HepG2 (cell line): ENCODE results near the gene PRKACB. TPM values are rescaled to one million over a fixed set of nuclear protein-coding genes. Genes with fewer than 3 reads are reported as not detected.

Source experiments
- ATAC-seq: fragments of 200-7000 bp; cut with Tn5 transposase; 3 replicates; pipeline ENCODE4 v1.9.1; 2020; ENCODE audit warnings: mild to moderate bottlenecking, moderate library complexity
- BruUV-seq: library from RNA; stranded (reverse); fragments of 400-500 nt; replicated peaks from 2 replicates; lab custom pipeline; 2021; lab: Mats Ljungman, UMichigan
- CTCF ChIA-PET: fragments of 300-600 bp; formaldehyde crosslinking; extraction: SDS; loops from one replicate; lab custom pipeline; 2021; ENCODE audit warnings: low total read pairs, inconsistent platforms, low intra/inter-chr PET ratio; lab: Yijun Ruan, JAX
- POLR2A ChIA-PET: fragments of 350-600 bp; sonication (Branson Sonifier 250); formaldehyde crosslinking; loops from one replicate; lab custom pipeline; 2020; ENCODE audit warnings: antibody characterized with exemption, inconsistent platforms; lab: Yijun Ruan, JAX
- DNase-seq: peaks from one replicate; pipeline ENCODE4 v3.0.0-alpha.2; 2015; ENCODE audit warnings: low spot score
- FAIRE-seq: peaks from 3 replicates; lab custom pipeline; 2011; peaks lifted over from hg19 to GRCh38; lab: Jason Lieb, UNC
- H2AFZ ChIP-seq: one replicate; pipeline ENCODE4 v1.6.1; 2011; ENCODE audit warnings: low read length, inconsistent platforms
- H3K27ac ChIP-seq: fragments of 300-600 bp; 3 replicates; pipeline ENCODE4 v1.8.0; 2011; ENCODE audit warnings: mixed run types, mild to moderate bottlenecking, mixed read lengths, low read length, inconsistent platforms; ENCODE audit not compliant: insufficient read depth; ENCODE audit errors: extremely low read length
- H3K27me3 ChIP-seq, 2 experiments: fragments of 200-600 bp in 1 of 2; 2 replicates in 1 of 2; 3 replicates in 1 of 2; pipeline versions ENCODE4 v1.6.0 to v1.8.0; 2011; ENCODE audit warnings: low read length in 2 of 2, mild to moderate bottlenecking in 2 of 2, moderate library complexity in 2 of 2, inconsistent platforms in 1 of 2; ENCODE audit not compliant: insufficient read depth in 2 of 2, control insufficient read depth in 1 of 2
- H3K36me3 ChIP-seq, 2 experiments: fragments of 200-600 bp in 1 of 2; replicated peaks in 1 of 2; 2 replicates in 1 of 2; 3 replicates in 1 of 2; pipeline versions ENCODE4 v1.5.1 to v1.8.0; 2011; ENCODE audit warnings: low read length in 2 of 2, inconsistent platforms in 1 of 2; ENCODE audit not compliant: insufficient read depth in 2 of 2, control insufficient read depth in 1 of 2
- H3K4me1 ChIP-seq: 2 replicates; pipeline ENCODE4 v1.5.1; 2012; ENCODE audit warnings: low read length, inconsistent platforms; ENCODE audit not compliant: insufficient read depth
- H3K4me2 ChIP-seq: 2 replicates; pipeline ENCODE4 v1.6.0; 2011; ENCODE audit warnings: low read depth, low read length, inconsistent platforms
- H3K4me3 ChIP-seq, 3 experiments: fragments of 200-600 bp in 1 of 3; sonication (generic), shearing (Covaris generic) in 1 of 3; replicated peaks in 1 of 3; 2 replicates each; pipeline ENCODE4 v1.5.1; 2011 to 2016; ENCODE audit warnings: low read length in 3 of 3, inconsistent platforms in 2 of 3, low read depth in 2 of 3, mild to moderate bottlenecking in 2 of 3, control low read depth in 1 of 3, mixed read lengths in 1 of 3; ENCODE audit not compliant: insufficient read depth in 1 of 3
- H3K79me2 ChIP-seq: one replicate; pipeline ENCODE4 v1.6.1; 2011; ENCODE audit warnings: low read length, inconsistent platforms; ENCODE audit not compliant: insufficient read depth
- H3K9ac ChIP-seq: 2 replicates; pipeline ENCODE4 v1.6.0; 2011; ENCODE audit warnings: mild to moderate bottlenecking, low read depth, low read length, inconsistent platforms; ENCODE audit not compliant: insufficient read depth
- H3K9me3 ChIP-seq: 2 replicates; pipeline ENCODE4 v1.5.1; 2012; ENCODE audit warnings: mild to moderate bottlenecking, low read length
- H4K20me1 ChIP-seq: 2 replicates; pipeline ENCODE4 v1.6.0; 2011; ENCODE audit warnings: inconsistent platforms, mild to moderate bottlenecking, low read length, moderate library complexity; ENCODE audit not compliant: insufficient read depth
- ARID2 ChIP-seq: sonication (generic); formaldehyde crosslinking; IDR thresholded peaks from 2 replicates; pipeline ENCODE4 v1.8.1; 2022; ENCODE audit warnings: mild to moderate bottlenecking, missing genetic modification reagents, borderline replicate concordance
- ASH2L ChIP-seq: fragments of 300-600, 200-600 bp; sonication (generic); IDR thresholded peaks from 2 replicates; pipeline ENCODE4 v1.7.0; 2017; ENCODE audit warnings: low read depth, mild to moderate bottlenecking, moderate library complexity, mixed read lengths, low read length; ENCODE audit not compliant: insufficient read length
- GFI1 ChIP-seq: sonication (generic); formaldehyde crosslinking; IDR thresholded peaks from 2 replicates; pipeline ENCODE4 v1.5.0; 2020; ENCODE audit warnings: missing genetic modification reagents, mild to moderate bottlenecking, borderline replicate concordance
- HNRNPL ChIP-seq: fragments of 200-400 bp; formaldehyde crosslinking; IDR thresholded peaks from 2 replicates; pipeline ENCODE4 v1.6.1; 2017; ENCODE audit warnings: mild to moderate bottlenecking, low read depth, low read length
- NCOA5 ChIP-seq: sonication (generic); formaldehyde crosslinking; IDR thresholded peaks from 2 replicates; pipeline ENCODE4 v1.4.0; 2020; ENCODE audit warnings: missing genetic modification reagents
- NFRKB ChIP-seq: fragments of 450-650 bp; IDR thresholded peaks from 2 replicates; pipeline ENCODE4 v1.6.1; 2017
- RFXANK ChIP-seq: IDR thresholded peaks from 2 replicates; pipeline ENCODE4 v1.6.1; 2016
- ZFP36 ChIP-seq: fragments of 150-350 bp; IDR thresholded peaks from 2 replicates; pipeline ENCODE4 v1.6.1; 2018; ENCODE audit warnings: borderline replicate concordance, low read length, low read depth; ENCODE audit not compliant: partially characterized antibody
- ZNF296 ChIP-seq: sonication (generic); formaldehyde crosslinking; conservative IDR thresholded peaks from 2 replicates; pipeline ENCODE4 v1.5.0; 2020; ENCODE audit warnings: mild to moderate bottlenecking, missing genetic modification reagents
- WGBS: methylation state at CpG from one replicate; pipeline ENCODE4 v1.1.6; 2017; ENCODE audit warnings: low lambda C conversion rate; 5-methylcytosine and 5-hydroxymethylcytosine counted together
- in situ Hi-C: cut with HindIII; loops from 2 replicates; pipeline ENCODE4 v1.10.0; 2017; ENCODE audit warnings: low pct_unique_long_range_greater_than_20kb; ENCODE audit not compliant: extremely low pct_ligation_motif_present
- intact Hi-C: fragments of 100-400 bp; cut with micrococcal nuclease; formaldehyde crosslinking; loops from one replicate; pipeline ENCODE4 v1.10.0; 2022; ENCODE audit not compliant: unreplicated experiment
- polyA plus RNA-seq, 8 experiments: library from polyadenylated mRNA; depleted of rRNA in 3 of 8; stranded (reverse) in 7 of 8; unstranded in 1 of 8; fragments of >200 nt; fragmentation: Illumina TruSeq in 4 of 8; extraction: Trizol in 4 of 8; gene quantifications; 2 replicates each; pipeline versions ENCODE4 v1.2.1 to v1.2.3, GENCODE V29; 2011 to 2016; ENCODE audit warnings: low read depth in 4 of 8, missing spikeins in 1 of 8, mixed read lengths in 1 of 8; ENCODE audit not compliant: insufficient read depth in 1 of 8
- total RNA-seq, 5 experiments: library from RNA; depleted of rRNA; stranded (reverse); fragments of >200 nt; fragmentation: Illumina TruSeq; extraction: Trizol; gene quantifications; 2 replicates each; pipeline ENCODE4 v1.2.3, GENCODE V29; 2016; ENCODE audit warnings: low read depth in 1 of 5
- TF ChIP-seq, protein P1 (sequence below): sonication (generic); formaldehyde crosslinking; IDR thresholded peaks from 2 replicates; pipeline ENCODE4 v1.8.1; 2023; ENCODE audit warnings: mild to moderate bottlenecking, missing genetic modification reagents
- TF ChIP-seq, protein P2 (sequence below), 2 experiments: sonication (generic) in 1 of 2; formaldehyde crosslinking in 1 of 2; IDR thresholded peaks; 2 replicates each; pipeline versions ENCODE4 v1.6.1 to v1.9.0; 2014 to 2022; ENCODE audit warnings: antibody characterized with exemption in 1 of 2, borderline replicate concordance in 1 of 2, inconsistent platforms in 1 of 2, low read depth in 1 of 2, missing genetic modification reagents in 1 of 2
- TF ChIP-seq, protein P3 (sequence below), 2 experiments: IDR thresholded peaks; 2 replicates each; pipeline ENCODE4 v1.6.1; 2011 to 2012; ENCODE audit warnings: low read length in 2 of 2, borderline replicate concordance in 1 of 2, low read depth in 1 of 2, mild to moderate bottlenecking in 1 of 2, moderate library complexity in 1 of 2

PRKACB gene
- total and polyA plus RNA-seq, 2 of the 13 experiments (the other 11 are each of a cell fraction or from before 2014, with no cell fraction given), result 3.5 to 5.8 TPM

DNA sequence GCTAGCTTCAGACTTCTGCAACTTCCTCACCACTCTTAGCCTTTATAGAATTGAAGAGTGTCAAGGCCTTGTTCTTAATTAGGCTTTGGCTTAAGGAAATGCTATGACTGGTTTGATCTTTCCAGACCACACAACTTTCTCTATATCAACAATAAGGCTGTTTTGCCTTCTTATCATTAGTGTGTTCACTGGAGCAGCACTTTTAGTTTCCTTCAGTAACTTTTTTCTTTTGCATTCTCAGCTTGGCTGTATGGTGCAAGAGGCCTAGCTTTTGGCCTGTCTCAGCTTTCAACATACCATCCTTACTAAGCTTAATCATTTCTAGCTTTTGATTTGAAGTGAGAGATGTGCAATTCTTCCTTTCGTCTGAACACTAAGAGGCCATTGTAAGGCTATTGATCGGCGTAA, 8.6 kb downstream of the PRKACB start:
- ChIA-PET POLR2A (no interaction called here), CTCF (no interaction called here)
- no peak for DNase-seq
- H3K9ac ChIP-seq, result no peak overlapping the region
- no peaks in the 10 kb centered on the region for H4K20me1 ChIP-seq
- no peaks in the 10 kb centered on the region for H3K79me2 ChIP-seq
- no peak overlapping the region for H3K27ac ChIP-seq
- no peak overlapping the region for H3K4me2 ChIP-seq
- 60% methylated on average over 3 of the region's 3 CpGs for WGBS
- no peak overlapping the region for H3K4me3 ChIP-seq
- FAIRE-seq, result no peak
- no peaks in the 10 kb centered on the region for H3K4me1 ChIP-seq
- no peak overlapping the region for H2AFZ ChIP-seq
- H3K27me3 ChIP-seq, result no peaks in the 10 kb centered on the region
- no peaks in the 10 kb centered on the region for H3K36me3 ChIP-seq
- H3K9me3 ChIP-seq, result no peaks in the 10 kb centered on the region
- in situ Hi-C loops (no loop called here), intact Hi-C loops (no loop called here)
- no peak for ATAC-seq
- BruUV-seq, result no TSS peak
- TF ChIP-seq ZNF296 (CRISPR knock-in tag) (no peak), HNRNPL (no peak), ARID2 (no peak), NFRKB (no peak), ZFP36 (no peak), RFXANK (CRISPR knock-in tag) (no peak), NCOA5 (CRISPR knock-in tag) (no peak), ASH2L (no peak), GFI1 (CRISPR knock-in tag) (no peak)
- TF ChIP-seq, protein P1, sequence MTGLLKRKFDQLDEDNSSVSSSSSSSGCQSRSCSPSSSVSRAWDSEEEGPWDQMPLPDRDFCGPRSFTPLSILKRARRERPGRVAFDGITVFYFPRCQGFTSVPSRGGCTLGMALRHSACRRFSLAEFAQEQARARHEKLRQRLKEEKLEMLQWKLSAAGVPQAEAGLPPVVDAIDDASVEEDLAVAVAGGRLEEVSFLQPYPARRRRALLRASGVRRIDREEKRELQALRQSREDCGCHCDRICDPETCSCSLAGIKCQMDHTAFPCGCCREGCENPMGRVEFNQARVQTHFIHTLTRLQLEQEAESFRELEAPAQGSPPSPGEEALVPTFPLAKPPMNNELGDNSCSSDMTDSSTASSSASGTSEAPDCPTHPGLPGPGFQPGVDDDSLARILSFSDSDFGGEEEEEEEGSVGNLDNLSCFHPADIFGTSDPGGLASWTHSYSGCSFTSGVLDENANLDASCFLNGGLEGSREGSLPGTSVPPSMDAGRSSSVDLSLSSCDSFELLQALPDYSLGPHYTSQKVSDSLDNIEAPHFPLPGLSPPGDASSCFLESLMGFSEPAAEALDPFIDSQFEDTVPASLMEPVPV (CRISPR knock-in tag), result no peak
- TF ChIP-seq, protein P2, sequence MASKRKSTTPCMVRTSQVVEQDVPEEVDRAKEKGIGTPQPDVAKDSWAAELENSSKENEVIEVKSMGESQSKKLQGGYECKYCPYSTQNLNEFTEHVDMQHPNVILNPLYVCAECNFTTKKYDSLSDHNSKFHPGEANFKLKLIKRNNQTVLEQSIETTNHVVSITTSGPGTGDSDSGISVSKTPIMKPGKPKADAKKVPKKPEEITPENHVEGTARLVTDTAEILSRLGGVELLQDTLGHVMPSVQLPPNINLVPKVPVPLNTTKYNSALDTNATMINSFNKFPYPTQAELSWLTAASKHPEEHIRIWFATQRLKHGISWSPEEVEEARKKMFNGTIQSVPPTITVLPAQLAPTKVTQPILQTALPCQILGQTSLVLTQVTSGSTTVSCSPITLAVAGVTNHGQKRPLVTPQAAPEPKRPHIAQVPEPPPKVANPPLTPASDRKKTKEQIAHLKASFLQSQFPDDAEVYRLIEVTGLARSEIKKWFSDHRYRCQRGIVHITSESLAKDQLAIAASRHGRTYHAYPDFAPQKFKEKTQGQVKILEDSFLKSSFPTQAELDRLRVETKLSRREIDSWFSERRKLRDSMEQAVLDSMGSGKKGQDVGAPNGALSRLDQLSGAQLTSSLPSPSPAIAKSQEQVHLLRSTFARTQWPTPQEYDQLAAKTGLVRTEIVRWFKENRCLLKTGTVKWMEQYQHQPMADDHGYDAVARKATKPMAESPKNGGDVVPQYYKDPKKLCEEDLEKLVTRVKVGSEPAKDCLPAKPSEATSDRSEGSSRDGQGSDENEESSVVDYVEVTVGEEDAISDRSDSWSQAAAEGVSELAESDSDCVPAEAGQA (IDR thresholded peaks at IDR 0.05; ENCODE audit: low read depth), result no peak
- TF ChIP-seq, protein P2 (CRISPR knock-in tag; IDR thresholded peaks at IDR 0.05; ENCODE audit: borderline replicate concordance), result no peak
- TF ChIP-seq, protein P3, sequence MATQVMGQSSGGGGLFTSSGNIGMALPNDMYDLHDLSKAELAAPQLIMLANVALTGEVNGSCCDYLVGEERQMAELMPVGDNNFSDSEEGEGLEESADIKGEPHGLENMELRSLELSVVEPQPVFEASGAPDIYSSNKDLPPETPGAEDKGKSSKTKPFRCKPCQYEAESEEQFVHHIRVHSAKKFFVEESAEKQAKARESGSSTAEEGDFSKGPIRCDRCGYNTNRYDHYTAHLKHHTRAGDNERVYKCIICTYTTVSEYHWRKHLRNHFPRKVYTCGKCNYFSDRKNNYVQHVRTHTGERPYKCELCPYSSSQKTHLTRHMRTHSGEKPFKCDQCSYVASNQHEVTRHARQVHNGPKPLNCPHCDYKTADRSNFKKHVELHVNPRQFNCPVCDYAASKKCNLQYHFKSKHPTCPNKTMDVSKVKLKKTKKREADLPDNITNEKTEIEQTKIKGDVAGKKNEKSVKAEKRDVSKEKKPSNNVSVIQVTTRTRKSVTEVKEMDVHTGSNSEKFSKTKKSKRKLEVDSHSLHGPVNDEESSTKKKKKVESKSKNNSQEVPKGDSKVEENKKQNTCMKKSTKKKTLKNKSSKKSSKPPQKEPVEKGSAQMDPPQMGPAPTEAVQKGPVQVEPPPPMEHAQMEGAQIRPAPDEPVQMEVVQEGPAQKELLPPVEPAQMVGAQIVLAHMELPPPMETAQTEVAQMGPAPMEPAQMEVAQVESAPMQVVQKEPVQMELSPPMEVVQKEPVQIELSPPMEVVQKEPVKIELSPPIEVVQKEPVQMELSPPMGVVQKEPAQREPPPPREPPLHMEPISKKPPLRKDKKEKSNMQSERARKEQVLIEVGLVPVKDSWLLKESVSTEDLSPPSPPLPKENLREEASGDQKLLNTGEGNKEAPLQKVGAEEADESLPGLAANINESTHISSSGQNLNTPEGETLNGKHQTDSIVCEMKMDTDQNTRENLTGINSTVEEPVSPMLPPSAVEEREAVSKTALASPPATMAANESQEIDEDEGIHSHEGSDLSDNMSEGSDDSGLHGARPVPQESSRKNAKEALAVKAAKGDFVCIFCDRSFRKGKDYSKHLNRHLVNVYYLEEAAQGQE (IDR thresholded peaks at IDR 0.05; ENCODE audit: borderline replicate concordance in 1 of 2, low read depth in 1 of 2, low read length in 2 of 2), result no peak
